Progenitor cell of endocrine pancreas (in vitro differentiated cells): ENCODE data around the gene TTC34. TPM values are rescaled to one million over a fixed set of nuclear protein-coding genes. Genes with fewer than 3 reads are reported as not detected.

Experiments used
- DNase-seq: peaks from one replicate; pipeline ENCODE4 v3.0.0; 2021; ENCODE audit warnings: low spot score; ENCODE audit not compliant: unreplicated experiment
- H3K27ac Mint-ChIP-seq: 2 replicates; pipeline ENCODE4 v1.8.0; 2021; ENCODE audit warnings: mild to moderate bottlenecking, moderate library complexity, mixed read lengths
- H3K27me3 Mint-ChIP-seq: 2 replicates; pipeline ENCODE4 v1.8.0; 2021; ENCODE audit warnings: mixed read lengths
- H3K36me3 Mint-ChIP-seq: 2 replicates; pipeline ENCODE4 v1.8.0; 2022; ENCODE audit warnings: mixed read lengths; ENCODE audit not compliant: insufficient read depth
- H3K4me1 Mint-ChIP-seq: 2 replicates; pipeline ENCODE4 v1.8.0; 2021; ENCODE audit warnings: low read depth, mixed read lengths
- H3K4me3 Mint-ChIP-seq: 2 replicates; pipeline ENCODE4 v1.8.0; 2021; ENCODE audit warnings: low read depth, mild to moderate bottlenecking, moderate library complexity, mixed read lengths
- H3K9me3 Mint-ChIP-seq: 2 replicates; pipeline ENCODE4 v1.8.0; 2021; ENCODE audit warnings: low read depth, mixed read lengths
- total RNA-seq: library from RNA; stranded (reverse); gene quantifications from 2 replicates; pipeline ENCODE4 v1.2.1, GENCODE V29; 2021
- TF ChIP-seq, protein P1 (sequence below): fragments of 200-600 bp; sonication (generic); IDR thresholded peaks from one replicate; pipeline ENCODE4 v1.5.0; 2021; ENCODE audit warnings: antibody characterized with exemption, mild to moderate bottlenecking; ENCODE audit not compliant: unreplicated experiment

TTC34 gene
- total RNA-seq, 1 donor from 2014 or later = 3.1 TPM

- Mint-ChIP-seq H3K27ac (no peak overlapping the region), H3K9me3 (peaks cover 29% of the 10 kb centered on the region), H3K4me1 (no peaks in the 10 kb centered on the region), H3K27me3 (no peaks in the 10 kb centered on the region), H3K36me3 (peaks cover 1% of the 10 kb centered on the region), H3K4me3 (no peak overlapping the region)
- TF ChIP-seq, protein P1, sequence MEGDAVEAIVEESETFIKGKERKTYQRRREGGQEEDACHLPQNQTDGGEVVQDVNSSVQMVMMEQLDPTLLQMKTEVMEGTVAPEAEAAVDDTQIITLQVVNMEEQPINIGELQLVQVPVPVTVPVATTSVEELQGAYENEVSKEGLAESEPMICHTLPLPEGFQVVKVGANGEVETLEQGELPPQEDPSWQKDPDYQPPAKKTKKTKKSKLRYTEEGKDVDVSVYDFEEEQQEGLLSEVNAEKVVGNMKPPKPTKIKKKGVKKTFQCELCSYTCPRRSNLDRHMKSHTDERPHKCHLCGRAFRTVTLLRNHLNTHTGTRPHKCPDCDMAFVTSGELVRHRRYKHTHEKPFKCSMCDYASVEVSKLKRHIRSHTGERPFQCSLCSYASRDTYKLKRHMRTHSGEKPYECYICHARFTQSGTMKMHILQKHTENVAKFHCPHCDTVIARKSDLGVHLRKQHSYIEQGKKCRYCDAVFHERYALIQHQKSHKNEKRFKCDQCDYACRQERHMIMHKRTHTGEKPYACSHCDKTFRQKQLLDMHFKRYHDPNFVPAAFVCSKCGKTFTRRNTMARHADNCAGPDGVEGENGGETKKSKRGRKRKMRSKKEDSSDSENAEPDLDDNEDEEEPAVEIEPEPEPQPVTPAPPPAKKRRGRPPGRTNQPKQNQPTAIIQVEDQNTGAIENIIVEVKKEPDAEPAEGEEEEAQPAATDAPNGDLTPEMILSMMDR = no peak
- no peak for DNase-seq
Measured at GRCh38 chr1:2835650-2836159, 34.2 kb upstream of the TTC34 start.

- peaks cover 1% of the 10 kb centered on the region for H3K36me3 Mint-ChIP-seq
- no peak for DNase-seq
- no peaks in the 10 kb centered on the region for H3K4me1 Mint-ChIP-seq
- no peak overlapping the region for H3K27ac Mint-ChIP-seq
- peaks cover 25% of the 10 kb centered on the region for H3K9me3 Mint-ChIP-seq
- TF ChIP-seq, protein P1 = no peak
- no peak overlapping the region for H3K4me3 Mint-ChIP-seq
- no peaks in the 10 kb centered on the region for H3K27me3 Mint-ChIP-seq
Measured at GRCh38 chr1:2834741-2835564, 33.5 kb upstream of the TTC34 start.

DNA sequence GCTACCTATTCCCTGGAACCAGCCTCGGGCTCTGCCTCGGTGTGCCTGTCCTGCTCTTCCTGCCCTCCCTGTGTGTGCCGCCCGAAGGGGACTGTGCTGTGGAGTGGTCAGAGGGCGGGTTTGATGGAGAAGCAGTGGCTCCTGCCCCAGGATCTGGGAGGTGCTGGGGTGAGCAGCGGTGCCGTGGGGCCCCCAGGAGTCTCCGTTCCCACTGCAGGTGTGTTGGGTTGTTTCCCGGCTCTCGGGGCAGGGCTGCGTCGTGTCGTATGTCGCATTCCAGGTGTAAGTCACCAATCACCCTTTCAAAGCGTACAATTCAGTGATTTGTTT, 32.6 kb upstream of the TTC34 start:
- Mint-ChIP-seq H3K4me3 (no peak overlapping the region), H3K9me3 (peaks cover 19% of the 10 kb centered on the region), H3K4me1 (no peaks in the 10 kb centered on the region), H3K27ac (no peak overlapping the region), H3K36me3 (peaks cover 1% of the 10 kb centered on the region), H3K27me3 (no peaks in the 10 kb centered on the region)
- TF ChIP-seq, protein P1 = no peak
- DNase-seq = no peak

DNA sequence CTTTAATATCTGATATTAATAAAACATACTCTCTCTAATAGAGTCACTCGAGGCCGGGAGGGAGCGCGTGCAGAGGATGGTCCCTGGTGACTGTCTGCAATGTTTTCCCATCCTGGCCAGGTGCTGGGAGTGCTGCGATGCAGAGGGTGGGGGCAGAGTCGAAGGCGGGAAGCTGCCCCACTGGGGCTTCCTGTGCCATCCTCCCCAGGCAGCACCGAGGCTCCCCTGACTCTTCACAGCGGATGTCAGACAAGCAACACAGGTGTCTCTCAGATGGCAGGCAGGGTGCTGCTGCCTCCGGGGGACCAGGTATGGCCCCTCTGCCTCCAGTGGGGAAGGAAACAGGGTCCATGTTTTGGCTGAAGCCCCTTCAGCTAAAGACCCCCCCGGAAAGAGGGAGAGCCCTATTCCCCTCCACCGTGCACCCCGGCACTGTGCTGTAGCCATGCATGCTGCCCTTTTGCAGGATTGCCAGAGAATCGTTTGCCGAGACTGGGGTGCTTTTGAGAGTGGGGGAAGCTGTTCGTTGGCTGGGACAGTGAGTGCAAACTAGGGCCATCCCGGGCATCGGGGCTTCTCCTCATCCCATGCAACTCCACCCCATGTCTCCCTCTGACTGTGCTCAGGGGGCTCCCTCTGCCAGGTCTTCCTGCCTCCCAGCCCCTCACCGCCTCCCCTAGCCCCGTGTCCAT, 32.1 kb upstream of the TTC34 start:
- H3K4me1 Mint-ChIP-seq = no peaks in the 10 kb centered on the region
- H3K4me3 Mint-ChIP-seq = no peak overlapping the region
- no peaks in the 10 kb centered on the region for H3K27me3 Mint-ChIP-seq
- H3K36me3 Mint-ChIP-seq = peaks cover 1% of the 10 kb centered on the region
- no peak overlapping the region for H3K27ac Mint-ChIP-seq
- TF ChIP-seq, protein P1 = no peak
- peaks cover 14% of the 10 kb centered on the region for H3K9me3 Mint-ChIP-seq
- DNase-seq = no peak

DNA sequence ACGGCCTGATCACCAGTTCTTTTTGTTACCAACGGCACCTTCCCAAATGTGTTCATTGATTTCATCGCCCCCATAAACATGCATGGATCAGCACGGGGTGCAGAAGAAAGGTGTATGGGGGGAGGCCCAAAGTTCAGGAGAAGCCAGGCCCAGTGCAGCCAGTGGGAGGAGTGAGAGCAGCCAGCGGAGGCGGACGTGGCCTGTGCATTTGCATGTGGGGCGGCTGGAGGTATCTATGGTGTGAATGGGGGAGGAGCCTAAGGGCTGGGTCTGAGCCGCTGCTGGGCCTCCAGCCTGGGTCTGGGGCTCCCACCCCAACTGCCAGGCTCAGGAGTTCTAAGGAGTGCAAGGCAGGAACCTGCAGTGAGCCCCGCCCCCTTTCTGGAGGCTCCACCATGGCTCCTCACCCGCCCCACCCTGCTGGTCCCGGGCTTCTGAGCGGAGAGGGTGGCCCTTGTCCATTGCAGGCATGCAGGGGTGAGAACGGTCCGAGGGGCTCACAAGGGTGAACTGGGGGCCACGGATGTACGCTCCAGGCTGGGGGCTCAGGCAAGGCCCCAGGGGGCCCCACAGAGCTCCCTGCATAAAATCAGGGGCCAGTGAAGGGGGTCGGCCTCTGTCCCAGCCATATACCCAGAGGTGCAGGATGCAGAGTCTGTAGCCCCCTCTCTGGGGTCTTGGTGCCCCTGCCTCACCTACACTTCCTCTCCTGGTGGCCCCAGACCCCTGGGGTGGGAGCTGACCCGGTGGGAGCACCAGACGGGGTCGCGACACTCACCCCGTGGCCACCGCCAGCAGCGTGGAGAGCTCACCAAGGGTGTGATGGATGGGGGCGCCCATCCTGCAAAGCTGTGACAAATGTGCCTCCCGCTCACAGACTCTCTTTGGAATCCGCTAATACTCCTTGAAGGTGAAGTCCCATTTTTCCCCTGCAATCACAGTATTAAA, 31.3 kb upstream of the TTC34 start:
- Mint-ChIP-seq H3K9me3 (peaks cover 12% of the 10 kb centered on the region), H3K4me1 (no peaks in the 10 kb centered on the region), H3K27me3 (no peaks in the 10 kb centered on the region), H3K4me3 (no peak overlapping the region), H3K36me3 (peaks cover 1% of the 10 kb centered on the region), H3K27ac (no peak overlapping the region)
- DNase-seq = no peak
- TF ChIP-seq, protein P1 = no peak
